KOPT-K1 (cell line): Measurements from ENCODE around the gene USP30.
A peak's percentile ranks its signal among the peaks of the same experiment; 100 is the strongest.
"Not testable (repeated sequence)": the region's sequence is repeated elsewhere in the genome, so short reads cannot be mapped to it uniquely, and the experiment has no call there.

Experiments
- H3K27ac ChIP-seq: fragments of 200-600 bp; sonication (generic); 2 replicates; pipeline ENCODE4 v1.5.1; 2016; ENCODE audit warnings: antibody characterized with exemption, mild to moderate bottlenecking, low read depth, low read length; ENCODE audit not compliant: poor library complexity, severe bottlenecking
- H3K36me3 ChIP-seq: fragments of 200-600 bp; sonication (generic); 2 replicates; pipeline ENCODE4 v1.5.1; 2017; ENCODE audit warnings: antibody characterized with exemption, mild to moderate bottlenecking, low read length, moderate library complexity; ENCODE audit not compliant: insufficient read depth
- H3K9me3 ChIP-seq: fragments of 200-600 bp; sonication (generic); 2 replicates; pipeline ENCODE4 v1.5.1; 2017; ENCODE audit warnings: antibody characterized with exemption, low read length, mild to moderate bottlenecking; ENCODE audit not compliant: insufficient read depth, poor library complexity, severe bottlenecking

USP30 gene

GRCh38 chr12:109036975-109037374 is 15.4 kb upstream of the USP30 start:
- no peak overlapping the region for H3K27ac ChIP-seq
- H3K9me3 ChIP-seq: peaks cover 38% of the 10 kb centered on the region
- no peaks in the 10 kb centered on the region for H3K36me3 ChIP-seq

- Histone ChIP-seq H3K9me3 (peaks cover 18% of the 10 kb centered on the region), H3K27ac (no peak overlapping the region), H3K36me3 (no peaks in the 10 kb centered on the region)
Observed at GRCh38 chr12:109044241-109044640, 8.1 kb upstream of the USP30 start.

- H3K27ac ChIP-seq: no peak overlapping the region
- no peaks in the 10 kb centered on the region for H3K36me3 ChIP-seq
- no peaks in the 10 kb centered on the region for H3K9me3 ChIP-seq
Observed at GRCh38 chr12:109047081-109047805, 5.1 kb upstream of the USP30 start.

GRCh38 chr12:109048706-109049105 is 3.7 kb upstream of the USP30 start:
- H3K27ac ChIP-seq, H3K9me3 ChIP-seq, H3K36me3 ChIP-seq: not testable (repeated sequence)

- not testable (repeated sequence) for H3K36me3 ChIP-seq, H3K27ac ChIP-seq, H3K9me3 ChIP-seq
Observed at GRCh38 chr12:109049794-109050193, 2.6 kb upstream of the USP30 start.

GRCh38 chr12:109052097-109052413 is 321 bp upstream of the USP30 start:
- Histone ChIP-seq H3K9me3 (no peaks in the 10 kb centered on the region), H3K27ac (peak overlapping the region; percentile 71), H3K36me3 (no peaks in the 10 kb centered on the region)

GRCh38 chr12:109053382-109054123 is 1.2 kb downstream of the USP30 start:
- peaks cover 13% of the 10 kb centered on the region for H3K36me3 ChIP-seq
- peak overlapping the region; percentile 71 for H3K27ac ChIP-seq
- no peaks in the 10 kb centered on the region for H3K9me3 ChIP-seq

- H3K9me3 ChIP-seq: not testable (repeated sequence)
- Histone ChIP-seq H3K27ac (peak overlapping the region; percentile 71), H3K36me3 (peaks cover 17% of the 10 kb centered on the region)
Observed at GRCh38 chr12:109054124-109054513, 1.7 kb downstream of the USP30 start.

GRCh38 chr12:109054520-109054919 is 2.1 kb downstream of the USP30 start:
- Histone ChIP-seq H3K9me3 (no peaks in the 10 kb centered on the region), H3K36me3 (peaks cover 18% of the 10 kb centered on the region), H3K27ac (no peak overlapping the region)

GRCh38 chr12:109056891-109057290 is 4.5 kb downstream of the USP30 start:
- Histone ChIP-seq H3K36me3 (peaks cover 23% of the 10 kb centered on the region), H3K27ac (no peak overlapping the region), H3K9me3 (no peaks in the 10 kb centered on the region)

GRCh38 chr12:109057376-109057775 is 5.0 kb downstream of the USP30 start:
- Histone ChIP-seq H3K9me3 (no peaks in the 10 kb centered on the region), H3K36me3 (peaks cover 23% of the 10 kb centered on the region), H3K27ac (no peak overlapping the region)

GRCh38 chr12:109058773-109059172 is 6.4 kb downstream of the USP30 start:
- Histone ChIP-seq H3K27ac (no peak overlapping the region), H3K36me3 (peaks cover 31% of the 10 kb centered on the region), H3K9me3 (peaks cover 6% of the 10 kb centered on the region)

- peaks cover 34% of the 10 kb centered on the region for H3K36me3 ChIP-seq
- no peak overlapping the region for H3K27ac ChIP-seq
- peaks cover 6% of the 10 kb centered on the region for H3K9me3 ChIP-seq
Observed at GRCh38 chr12:109064143-109064542, 11.8 kb downstream of the USP30 start.

GRCh38 chr12:109065154-109065852 is 12.9 kb downstream of the USP30 start:
- H3K27ac ChIP-seq: no peak overlapping the region
- H3K36me3 ChIP-seq: peaks cover 39% of the 10 kb centered on the region
- peaks cover 6% of the 10 kb centered on the region for H3K9me3 ChIP-seq

- peaks cover 44% of the 10 kb centered on the region for H3K36me3 ChIP-seq
- H3K9me3 ChIP-seq: peaks cover 6% of the 10 kb centered on the region
- H3K27ac ChIP-seq: no peak overlapping the region
Observed at GRCh38 chr12:109065853-109066193, 13.4 kb downstream of the USP30 start.
